NOMO-1 (cell line): ENCODE data around the gene ZFP42.
"Not testable (repeated sequence)": the region's sequence is repeated elsewhere in the genome, so short reads cannot be mapped to it uniquely, and the experiment has no call there.

Experiments
- DNase-seq, 2 experiments: peaks; one replicate each; lab custom pipeline; 2025; ENCODE audit not compliant: unreplicated experiment in 2 of 2; lab: John Stamatoyannopoulos, UW

The ZFP42 gene

DNA sequence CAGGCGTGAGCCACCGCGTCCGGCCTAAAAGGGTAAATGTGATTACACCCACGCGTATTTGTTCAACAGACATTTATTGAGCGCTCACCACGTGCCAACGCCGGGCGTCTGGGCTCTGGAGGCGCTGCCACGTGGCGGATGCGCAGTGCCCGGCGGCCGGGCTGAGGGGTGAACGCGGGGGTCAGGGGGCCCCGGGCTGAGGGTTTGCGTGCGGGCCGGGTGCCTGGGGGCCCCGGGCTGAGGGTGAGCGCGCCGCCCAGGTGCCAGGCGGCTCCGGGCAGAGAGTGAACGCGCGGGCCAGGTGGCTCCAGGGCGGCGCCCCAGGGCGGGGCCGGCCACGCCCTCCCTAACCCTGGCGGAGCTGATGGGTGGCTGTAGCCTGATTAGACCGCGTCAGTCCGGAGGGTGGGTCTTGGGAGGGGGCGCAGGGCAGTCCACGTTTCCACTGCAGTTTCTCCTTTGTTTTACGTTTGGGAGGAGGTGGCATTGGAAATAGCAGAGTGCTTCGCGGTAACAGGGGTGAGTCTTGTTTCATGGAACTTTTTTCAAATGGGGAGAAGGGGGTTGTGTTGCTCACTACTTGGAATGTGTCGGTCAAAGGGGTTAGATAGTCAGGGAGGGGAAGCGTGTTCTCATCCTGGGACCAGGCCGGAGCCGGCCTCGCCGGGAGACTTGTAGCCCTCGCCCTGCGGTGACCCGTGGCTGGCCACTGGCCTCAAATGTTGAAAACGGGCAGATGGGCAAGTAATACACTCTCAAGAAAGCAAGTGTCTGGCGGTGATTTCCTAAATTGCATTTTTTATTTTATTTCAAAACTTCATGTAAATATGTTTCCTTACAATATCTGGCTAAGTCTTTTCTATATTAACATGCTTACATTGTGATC, at the start of gene ZFP42:
Gene ZFP42, plus strand, starts transcription at position 450 of the 886 bp plus-strand sequence. CDS start 7,037 bp downstream, outside the sequence.
- no peak for DNase-seq

GRCh38 chr4:187961171-187961570, 34.4 kb upstream of the ZFP42 start:
- no peak for DNase-seq

- DNase-seq: no peak
Observed at GRCh38 chr4:187961961-187962360, 33.6 kb upstream of the ZFP42 start.

DNA sequence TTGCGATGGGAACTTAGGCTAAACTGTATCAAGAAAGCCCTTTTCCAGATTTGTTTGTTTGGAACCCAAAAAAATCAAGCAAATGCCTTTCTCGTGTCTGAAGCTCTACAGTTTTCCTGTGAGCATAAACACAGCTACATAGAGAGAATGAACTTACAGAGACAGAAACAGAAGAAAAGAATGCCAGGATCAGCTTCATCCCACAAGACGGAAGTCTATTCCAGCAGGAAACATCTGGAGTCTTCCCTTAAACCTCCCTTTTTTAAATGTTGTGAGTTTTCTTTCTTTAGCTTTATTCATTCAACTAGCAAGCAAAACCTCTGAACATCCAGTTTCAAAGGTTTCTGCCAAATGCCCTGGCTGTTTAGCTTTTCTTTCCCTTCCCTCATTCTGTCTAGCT, 32.6 kb upstream of the ZFP42 start:
- DNase-seq: no peak

- DNase-seq: no peak
Observed at GRCh38 chr4:187965726-187966125, 29.8 kb upstream of the ZFP42 start.

DNA sequence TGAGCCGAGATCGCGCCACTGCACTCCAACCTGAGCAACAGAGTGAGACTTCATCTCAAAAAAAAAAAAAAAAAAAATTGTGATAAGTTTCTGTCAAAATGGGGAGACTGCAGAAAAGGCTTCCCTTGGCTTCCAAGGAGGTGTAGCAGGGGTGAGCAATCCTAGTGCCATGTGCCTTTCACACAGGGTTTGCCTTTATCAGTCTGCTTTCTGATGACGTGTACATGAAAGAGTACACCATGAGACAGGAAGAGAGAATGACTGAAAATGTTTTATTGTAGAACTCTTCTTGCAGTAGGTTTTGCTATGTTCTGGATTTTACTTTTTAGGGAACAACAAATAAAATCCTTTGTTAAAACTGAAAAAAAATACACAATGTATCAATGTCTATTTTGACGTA, 23.4 kb upstream of the ZFP42 start:
- no peak for DNase-seq

DNA sequence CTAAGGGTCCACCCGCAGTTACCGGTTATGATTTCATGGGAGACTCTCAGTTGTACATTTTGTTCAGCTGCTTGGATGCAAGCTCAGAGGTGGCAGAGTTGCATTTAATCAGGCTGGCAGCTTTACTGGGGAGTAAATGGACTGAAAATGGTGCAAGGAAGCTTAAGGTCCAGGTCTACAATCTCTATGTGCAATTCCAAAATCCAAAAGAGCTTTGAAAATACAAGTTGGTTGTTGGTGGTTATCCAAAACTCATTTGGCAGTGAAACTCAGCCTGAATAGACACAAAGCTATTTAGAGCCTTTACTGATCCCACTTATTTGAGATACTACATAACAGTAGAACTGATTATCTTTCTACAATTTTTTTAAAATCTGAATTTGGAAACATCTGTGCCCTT, 11.8 kb upstream of the ZFP42 start:
- no peak for DNase-seq

DNA sequence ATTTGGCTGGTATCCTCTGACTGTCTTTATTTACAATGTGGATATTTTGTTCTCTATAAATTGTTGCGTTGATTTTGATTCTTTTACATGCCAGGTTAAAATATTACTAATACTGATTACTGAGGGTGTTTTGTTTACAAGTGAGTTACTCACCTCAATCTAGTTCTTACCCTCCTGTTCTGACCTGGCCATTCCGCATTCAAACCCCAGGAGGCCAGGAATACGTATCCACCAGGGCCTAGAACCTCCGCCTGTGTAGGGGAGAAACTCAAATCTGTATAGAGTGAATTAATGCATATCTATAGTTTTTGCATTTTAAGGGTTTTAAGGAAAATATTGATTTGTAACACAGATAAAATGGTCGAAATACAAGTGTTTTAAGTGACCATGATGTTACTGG, 2.6 kb upstream of the ZFP42 start:
- no peak for DNase-seq

GRCh38 chr4:187993827-187994226, 1.7 kb upstream of the ZFP42 start:
- DNase-seq: no peak

DNA sequence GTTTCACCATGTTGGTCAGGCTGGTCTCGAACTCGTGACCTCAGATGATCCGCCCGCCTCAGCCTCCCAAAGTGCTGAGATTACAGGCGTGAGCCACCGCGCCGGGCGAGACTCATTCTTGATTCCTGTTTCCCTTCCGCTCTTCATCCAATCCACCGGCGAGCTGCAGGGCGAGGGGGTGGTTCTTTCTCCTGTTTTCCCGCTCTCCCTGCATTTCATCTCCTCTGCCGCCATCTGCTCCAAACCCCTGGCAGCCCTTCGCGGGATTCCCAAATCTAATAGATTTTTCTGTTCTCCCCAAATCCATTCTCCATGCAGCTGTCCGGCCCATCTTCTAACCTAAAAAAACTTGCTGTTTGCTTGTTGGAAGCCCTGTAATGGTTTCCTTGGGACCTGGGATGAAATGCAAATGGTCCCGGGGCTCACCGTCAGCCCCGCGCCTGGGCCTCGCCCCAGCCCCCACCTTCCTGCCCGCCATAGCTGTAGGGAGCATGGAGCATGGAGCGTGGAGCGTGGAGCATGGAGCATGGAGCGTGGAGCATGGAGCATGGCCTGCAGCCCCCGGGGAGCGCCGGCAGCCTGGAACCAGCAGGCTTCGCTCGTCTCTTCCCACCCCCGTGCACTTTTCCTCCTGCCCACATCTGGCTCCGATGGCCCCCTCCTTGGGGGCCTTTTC, 1.1 kb downstream of the ZFP42 start:
- no peak for DNase-seq

DNA sequence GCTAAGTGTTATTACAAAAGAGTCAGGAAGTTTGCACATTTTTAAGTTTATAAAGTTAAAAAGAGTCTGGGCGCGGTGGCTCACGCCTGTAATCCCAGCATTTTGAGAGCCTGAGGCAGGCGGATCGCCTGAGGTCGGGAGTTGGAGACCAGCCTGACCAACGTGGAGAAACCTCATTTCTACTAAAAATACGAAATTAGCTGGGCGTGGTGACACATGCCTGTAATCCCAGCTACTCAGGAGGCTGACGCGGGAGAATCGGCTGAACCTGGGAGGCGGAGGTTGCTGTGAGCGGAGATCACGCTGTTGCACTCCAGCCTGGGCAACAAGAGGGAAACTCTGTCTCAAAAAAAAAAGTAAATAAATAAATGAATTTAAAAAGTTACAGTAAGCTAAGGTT, 2.4 kb downstream of the ZFP42 start:
- DNase-seq: not testable (repeated sequence)

GRCh38 chr4:187999406-187999932, 3.9 kb downstream of the ZFP42 start:
- DNase-seq: no peak

GRCh38 chr4:188002323-188002722, 6.8 kb downstream of the ZFP42 start:
- DNase-seq: no peak

DNA sequence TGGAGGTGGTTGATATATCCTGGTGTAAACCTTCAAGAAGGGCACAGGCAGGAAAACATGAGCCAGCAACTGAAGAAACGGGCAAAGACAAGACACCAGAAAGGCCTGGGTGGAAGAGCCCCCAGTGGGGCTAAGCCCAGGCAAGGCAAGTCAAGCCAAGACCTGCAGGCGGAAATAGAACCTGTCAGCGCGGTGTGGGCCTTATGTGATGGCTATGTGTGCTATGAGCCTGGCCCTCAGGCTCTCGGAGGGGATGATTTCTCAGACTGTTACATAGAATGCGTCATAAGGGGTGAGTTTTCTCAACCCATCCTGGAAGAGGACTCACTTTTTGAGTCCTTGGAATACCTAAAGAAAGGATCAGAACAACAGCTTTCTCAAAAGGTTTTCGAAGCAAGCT, 7.2 kb downstream of the ZFP42 start:
- no peak for DNase-seq

GRCh38 chr4:188005561-188005960, 10.0 kb downstream of the ZFP42 start:
- DNase-seq: no peak

- no peak for DNase-seq
Observed at GRCh38 chr4:188006285-188006848, 10.8 kb downstream of the ZFP42 start.

DNA sequence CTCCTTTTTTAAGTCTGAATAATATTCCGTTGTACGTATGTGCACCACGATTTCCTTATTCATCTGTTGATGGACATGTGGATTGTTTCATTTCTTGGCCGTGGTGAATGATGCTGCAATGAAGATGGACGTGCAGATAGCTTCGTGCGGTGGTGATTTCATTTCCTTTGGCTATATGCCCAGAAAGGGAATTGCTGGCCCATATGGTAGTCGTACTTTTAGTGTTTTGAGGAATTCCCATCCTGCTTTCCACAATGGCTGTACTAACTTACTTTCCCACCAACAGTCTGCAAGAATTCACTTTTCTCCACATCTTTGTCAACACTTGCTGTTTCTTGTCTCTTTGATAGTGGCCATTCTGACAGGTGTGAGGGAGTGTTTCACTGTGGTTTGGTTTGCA, 12.8 kb downstream of the ZFP42 start:
- no peak for DNase-seq

DNA sequence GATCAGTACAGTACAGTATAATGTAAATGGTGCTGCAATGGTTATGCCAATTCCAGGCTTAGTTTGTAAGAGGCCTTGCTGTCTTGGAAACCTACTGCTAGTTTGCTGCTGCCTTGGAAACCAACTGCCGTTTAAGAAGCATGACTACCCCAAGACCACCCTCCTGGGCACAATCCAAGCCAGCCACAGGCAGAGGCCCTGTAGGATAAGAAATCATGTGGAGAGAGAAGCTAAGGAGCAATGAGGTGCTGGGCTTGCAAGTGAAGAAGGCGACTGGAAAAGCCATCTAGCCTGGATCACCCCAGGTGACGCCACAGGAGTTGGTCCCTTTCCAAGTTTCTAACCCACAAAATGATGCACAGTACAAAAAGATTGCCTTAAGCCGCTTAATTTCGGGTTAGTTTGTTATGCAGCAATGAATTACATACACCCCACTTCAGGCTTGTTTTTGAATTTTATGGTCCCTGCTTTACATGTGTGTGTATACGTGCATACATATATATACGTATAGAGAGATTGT, 16.9 kb downstream of the ZFP42 start:
- DNase-seq: no peak

DNA sequence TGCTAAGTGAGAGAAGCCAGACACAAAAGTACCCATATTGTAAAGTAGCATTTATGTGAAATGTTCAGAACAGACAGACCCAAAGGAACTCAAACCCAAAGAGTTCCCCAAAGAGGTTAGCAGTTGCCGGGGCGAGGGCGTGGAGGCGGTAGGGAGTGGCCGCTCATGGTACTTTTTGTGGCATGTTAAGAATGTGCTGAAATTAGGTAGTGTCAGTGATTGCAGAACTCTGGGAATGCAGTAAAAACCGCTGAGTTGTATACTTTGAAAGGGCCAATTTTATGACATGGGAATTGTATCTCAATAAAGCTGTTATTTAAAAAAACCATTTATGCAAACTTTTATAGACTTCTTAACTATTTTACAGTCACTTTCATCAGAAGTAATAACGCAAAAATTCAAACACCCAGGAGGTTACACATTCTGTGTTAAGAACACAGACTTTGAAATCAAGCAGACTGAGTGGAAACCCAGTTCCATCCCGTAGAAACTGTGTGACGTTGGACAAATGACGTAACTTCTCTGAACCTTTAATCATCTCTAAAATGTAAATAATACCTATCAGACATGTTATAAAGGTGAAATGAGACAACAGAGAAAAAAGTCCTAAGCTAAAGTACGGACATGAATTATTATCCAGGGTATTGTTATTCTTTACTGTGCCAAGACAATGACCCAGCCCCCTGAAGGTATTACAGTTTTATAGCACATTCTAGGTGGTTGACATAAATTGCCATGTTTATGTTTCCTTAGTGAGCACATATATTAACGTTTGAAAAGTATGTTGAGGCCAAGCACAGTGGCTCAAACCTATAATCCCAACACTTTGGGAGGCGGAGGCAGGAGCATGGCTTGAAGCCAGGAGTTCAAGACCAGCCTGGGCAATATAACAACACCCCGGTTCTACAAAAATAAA, 19.7 kb downstream of the ZFP42 start:
- DNase-seq: no peak

DNA sequence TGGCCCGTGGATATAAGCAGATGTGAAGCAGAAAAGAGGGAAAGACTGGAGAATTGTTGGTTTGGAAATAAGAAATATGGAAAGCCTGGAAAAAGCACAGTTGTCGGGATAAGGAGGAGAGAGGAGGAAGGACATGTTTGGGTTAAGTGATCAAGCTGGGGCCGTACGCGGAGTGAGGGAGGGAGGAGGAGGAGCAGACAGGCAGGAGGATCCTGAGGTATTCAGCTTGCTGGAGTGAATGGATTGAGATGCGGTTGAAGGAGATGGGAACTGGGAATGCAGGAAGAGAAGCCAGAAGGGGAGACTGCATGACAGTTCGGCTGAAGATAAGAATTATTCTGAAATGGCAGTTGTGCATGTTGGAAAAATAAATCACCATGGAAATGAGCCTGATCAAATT, 21.2 kb downstream of the ZFP42 start:
- no peak for DNase-seq
